ENCODE results near the gene VAV2.

Gene VAV2

DNA sequence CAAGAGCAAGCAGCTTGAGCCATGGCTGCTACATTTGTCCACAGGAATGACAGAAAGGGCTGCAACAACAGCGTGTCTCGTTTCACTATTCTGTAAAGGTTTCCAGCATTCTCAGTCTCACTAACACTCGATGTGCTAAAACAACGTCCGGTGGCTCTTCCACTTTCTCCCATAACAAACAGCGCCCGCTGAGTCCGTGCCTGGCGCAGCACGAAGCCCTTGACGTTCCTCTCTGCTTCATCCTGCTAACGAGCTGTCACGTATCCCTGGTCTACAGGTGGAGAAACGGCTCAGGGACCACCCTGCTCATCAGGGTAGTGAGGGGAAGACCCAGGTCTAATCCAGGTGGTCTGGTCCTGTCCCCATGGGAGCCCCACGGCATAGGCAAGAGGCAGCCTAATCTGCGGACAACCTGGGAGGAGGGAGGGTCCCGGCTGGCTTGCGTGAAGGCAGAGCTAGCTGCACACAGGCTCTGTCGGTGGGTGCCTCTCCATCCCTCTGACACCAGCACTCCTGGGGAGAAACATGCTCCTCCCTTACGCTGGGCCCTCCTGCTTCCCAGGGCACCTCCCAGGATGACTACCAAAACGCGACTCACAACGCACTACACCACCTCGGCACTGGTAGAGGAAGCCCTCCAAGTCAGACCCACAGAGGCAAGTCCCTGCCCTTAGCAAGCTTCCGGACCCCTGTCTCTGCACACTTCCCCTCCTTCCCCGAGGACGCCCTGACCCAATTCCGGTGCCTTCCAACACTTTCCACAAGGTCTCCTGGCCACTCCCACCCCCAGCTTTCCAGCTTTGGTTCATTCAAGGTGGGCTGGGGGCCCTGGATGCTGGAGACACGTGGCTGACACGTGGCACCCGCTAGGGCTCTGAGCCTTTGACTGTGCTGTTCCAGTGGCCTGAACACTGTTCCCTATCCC is 43.3 kb downstream of the VAV2 start:
- Mint-ChIP-seq H3K4me3 (no peak overlapping the region), H3K4me1 (peaks cover 68% of the 10 kb centered on the region), H3K9me3 (no peaks in the 10 kb centered on the region), H3K36me3 (ENCODE audit: low read depth) (no peaks in the 10 kb centered on the region), H3K27me3 (ENCODE audit: low read depth, poor library complexity) (peaks cover 10% of the 10 kb centered on the region), H3K27ac (peak overlapping the region; percentile 93)
- TF ChIP-seq, protein P1, sequence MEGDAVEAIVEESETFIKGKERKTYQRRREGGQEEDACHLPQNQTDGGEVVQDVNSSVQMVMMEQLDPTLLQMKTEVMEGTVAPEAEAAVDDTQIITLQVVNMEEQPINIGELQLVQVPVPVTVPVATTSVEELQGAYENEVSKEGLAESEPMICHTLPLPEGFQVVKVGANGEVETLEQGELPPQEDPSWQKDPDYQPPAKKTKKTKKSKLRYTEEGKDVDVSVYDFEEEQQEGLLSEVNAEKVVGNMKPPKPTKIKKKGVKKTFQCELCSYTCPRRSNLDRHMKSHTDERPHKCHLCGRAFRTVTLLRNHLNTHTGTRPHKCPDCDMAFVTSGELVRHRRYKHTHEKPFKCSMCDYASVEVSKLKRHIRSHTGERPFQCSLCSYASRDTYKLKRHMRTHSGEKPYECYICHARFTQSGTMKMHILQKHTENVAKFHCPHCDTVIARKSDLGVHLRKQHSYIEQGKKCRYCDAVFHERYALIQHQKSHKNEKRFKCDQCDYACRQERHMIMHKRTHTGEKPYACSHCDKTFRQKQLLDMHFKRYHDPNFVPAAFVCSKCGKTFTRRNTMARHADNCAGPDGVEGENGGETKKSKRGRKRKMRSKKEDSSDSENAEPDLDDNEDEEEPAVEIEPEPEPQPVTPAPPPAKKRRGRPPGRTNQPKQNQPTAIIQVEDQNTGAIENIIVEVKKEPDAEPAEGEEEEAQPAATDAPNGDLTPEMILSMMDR (IDR thresholded peaks at IDR 0.05): no peak
- no peak for DNase-seq

DNA sequence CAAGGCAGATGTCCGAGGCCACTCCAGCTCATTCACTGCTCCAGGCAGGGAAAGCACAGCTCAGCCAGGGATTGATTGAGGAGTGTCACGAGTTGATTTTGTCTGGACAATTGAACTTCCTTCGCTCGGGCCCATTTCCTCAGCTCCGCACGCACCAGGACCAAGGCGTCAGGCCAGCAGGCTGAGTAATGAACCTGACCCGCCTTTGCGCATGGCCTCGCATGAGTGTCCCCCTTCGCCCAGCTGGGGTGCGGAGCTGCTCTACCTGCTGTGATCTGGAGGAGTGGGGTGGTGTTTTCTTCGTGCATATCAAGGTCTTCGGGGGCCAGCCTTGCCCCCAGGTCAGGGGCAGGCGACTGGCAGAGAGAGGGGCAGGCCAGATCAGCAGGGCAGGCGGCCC is 44.0 kb downstream of the VAV2 start:
- peak; percentile 4 for DNase-seq
- TF ChIP-seq, protein P1 (IDR thresholded peaks at IDR 0.05): no peak
- H3K27me3 Mint-ChIP-seq (ENCODE audit: low read depth, poor library complexity): peaks cover 10% of the 10 kb centered on the region
- H3K27ac Mint-ChIP-seq: peak overlapping the region; percentile 93
- peaks cover 67% of the 10 kb centered on the region for H3K4me1 Mint-ChIP-seq
- H3K36me3 Mint-ChIP-seq (ENCODE audit: low read depth): no peaks in the 10 kb centered on the region
- no peaks in the 10 kb centered on the region for H3K9me3 Mint-ChIP-seq
- no peak overlapping the region for H3K4me3 Mint-ChIP-seq

DNA sequence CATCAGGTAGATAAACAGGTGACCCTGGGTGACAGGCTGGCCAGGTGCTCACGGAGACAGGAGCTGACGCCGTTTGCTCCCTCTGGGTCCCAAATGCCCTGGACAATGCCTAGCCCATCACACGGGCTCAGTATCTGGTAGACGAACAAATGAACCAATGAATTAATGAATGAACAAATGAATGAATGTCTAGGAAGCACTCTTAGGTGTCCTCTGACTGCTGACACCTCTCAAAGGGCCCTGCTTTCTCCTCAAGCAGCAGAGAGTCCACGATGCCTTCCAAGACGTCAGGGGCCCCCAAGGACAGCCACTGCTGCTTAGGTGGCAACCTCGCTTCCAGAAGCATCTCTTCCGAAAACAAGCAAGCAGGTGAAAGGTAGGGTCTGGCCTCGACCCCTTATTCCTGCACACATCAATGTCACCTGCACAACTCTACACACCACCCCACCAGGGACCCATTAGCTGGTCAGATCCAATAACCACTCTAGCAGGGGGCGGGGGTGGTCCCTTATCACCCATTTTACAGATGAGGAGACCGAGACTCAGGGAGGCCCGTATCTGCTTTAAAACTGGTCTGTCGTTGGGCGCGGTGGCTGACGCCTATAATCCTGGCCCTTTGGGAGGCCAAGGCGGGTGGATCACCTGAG is 45.2 kb downstream of the VAV2 start:
- Mint-ChIP-seq H3K36me3 (ENCODE audit: low read depth) (peaks cover under 1% of the 10 kb centered on the region), H3K4me1 (peaks cover 70% of the 10 kb centered on the region), H3K27me3 (ENCODE audit: low read depth, poor library complexity) (peaks cover 10% of the 10 kb centered on the region), H3K27ac (peak overlapping the region; percentile 61), H3K9me3 (no peaks in the 10 kb centered on the region), H3K4me3 (no peak overlapping the region)
- TF ChIP-seq, protein P1 (IDR thresholded peaks at IDR 0.05): no peak
- no peak for DNase-seq

DNA sequence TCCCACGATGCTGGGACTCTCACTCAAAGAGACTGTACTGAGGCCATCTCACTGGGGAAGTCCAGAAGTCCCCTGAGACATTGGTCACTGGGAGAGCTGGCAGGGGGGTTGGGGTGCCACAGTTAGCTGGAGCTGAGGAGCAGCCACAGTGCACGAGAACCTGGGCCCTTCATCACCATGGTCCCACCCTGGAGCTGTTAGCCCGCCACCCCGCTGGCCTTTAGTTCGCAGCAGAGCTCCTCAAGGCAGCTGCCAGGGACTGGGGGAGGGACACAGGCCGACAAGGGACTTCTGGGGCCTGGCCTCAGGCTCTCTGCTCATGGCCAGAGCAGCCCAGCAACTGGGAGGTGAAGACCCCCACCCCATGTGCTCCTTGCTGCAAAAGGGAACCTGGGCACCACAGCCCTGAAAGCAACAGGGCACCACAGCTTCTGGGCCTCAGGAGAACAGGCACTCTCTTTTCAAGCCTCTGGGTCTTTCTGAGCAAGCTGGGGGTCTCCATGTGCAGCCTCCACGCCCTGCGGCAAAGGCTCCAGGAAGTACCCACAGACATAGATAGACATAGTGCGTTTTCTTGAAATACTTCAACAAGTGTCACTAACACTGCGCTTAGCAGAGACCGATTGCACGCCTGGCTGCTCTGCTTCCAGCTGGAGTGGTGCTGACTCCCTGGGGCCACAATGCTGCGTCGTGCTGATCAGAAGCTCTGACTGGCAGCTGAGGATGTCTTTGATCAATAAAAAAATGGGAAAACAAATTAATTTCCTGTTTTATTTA is 46.0 kb downstream of the VAV2 start:
- Mint-ChIP-seq H3K36me3 (ENCODE audit: low read depth) (peaks cover 4% of the 10 kb centered on the region), H3K27me3 (ENCODE audit: low read depth, poor library complexity) (peaks cover 10% of the 10 kb centered on the region)

DNA sequence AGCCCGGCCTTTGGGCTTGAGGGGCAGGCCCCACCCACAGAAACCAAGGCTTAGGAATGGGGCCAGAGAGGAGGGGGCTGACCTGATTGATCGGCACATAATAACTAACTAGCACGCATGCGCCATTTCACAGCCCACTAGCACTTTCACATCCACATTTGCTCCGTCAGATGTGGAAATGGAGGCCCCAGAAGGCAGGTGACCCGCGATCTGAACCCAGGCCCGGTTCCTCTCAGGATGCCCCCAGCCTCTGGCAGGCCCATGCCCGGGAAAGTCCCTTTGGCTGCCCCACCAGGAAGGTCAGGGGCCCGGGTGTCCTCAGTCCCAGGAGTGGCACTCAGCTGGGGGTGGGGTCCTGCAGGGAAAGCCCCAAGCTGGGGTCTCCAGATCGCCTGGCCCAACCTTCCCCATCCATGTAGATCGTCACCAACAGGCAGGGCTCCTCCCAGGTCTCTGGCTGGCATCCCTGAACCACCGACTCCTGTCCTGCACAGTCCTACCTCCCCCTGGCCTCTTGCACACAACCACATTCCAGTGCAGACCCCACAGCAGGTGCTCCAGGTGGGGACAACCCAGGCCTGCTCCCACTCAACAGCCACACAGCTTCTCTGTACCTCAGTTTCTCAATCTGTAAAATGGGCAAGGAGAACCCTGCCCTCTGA is 46.7 kb downstream of the VAV2 start:
- Mint-ChIP-seq H3K27ac (peak overlapping the region; percentile 83), H3K4me3 (no peak overlapping the region), H3K27me3 (ENCODE audit: low read depth, poor library complexity) (peaks cover 10% of the 10 kb centered on the region), H3K9me3 (no peaks in the 10 kb centered on the region), H3K4me1 (peaks cover 71% of the 10 kb centered on the region), H3K36me3 (ENCODE audit: low read depth) (peaks cover 4% of the 10 kb centered on the region)
- DNase-seq: no peak
- TF ChIP-seq, protein P1 (IDR thresholded peaks at IDR 0.05): no peak

More for the DNA sequence above, 46.0 kb downstream of the VAV2 start:
- Mint-ChIP-seq H3K4me3 (no peak overlapping the region), H3K27ac (peak overlapping the region; percentile 83), H3K9me3 (no peaks in the 10 kb centered on the region), H3K4me1 (peaks cover 72% of the 10 kb centered on the region)
- peak; percentile 13 for DNase-seq
- TF ChIP-seq, protein P1 (IDR thresholded peaks at IDR 0.05): no peak
